NCI-H460 (cell line): Measurements from ENCODE around the gene KRT86. TPM values are rescaled to one million over a fixed set of nuclear protein-coding genes. Genes with fewer than 3 reads are reported as not detected.
A peak's percentile ranks its signal among the peaks of the same experiment; 100 is the strongest.
"Not testable (repeated sequence)": the region's sequence is repeated elsewhere in the genome, so short reads cannot be mapped to it uniquely, and the experiment has no call there.

Experiments
- DNase-seq: peaks from one replicate; pipeline ENCODE4 v3.0.0-alpha.2; 2016; ENCODE audit warnings: low read depth; ENCODE audit errors: extremely low read depth
- total RNA-seq: library from RNA; depleted of rRNA; stranded (reverse); fragments of >200 nt; shearing (Covaris generic); gene quantifications from 2 replicates; pipeline ENCODE4 v1.2.3, GENCODE V29; 2014

Gene KRT86
- total RNA-seq, 1 experiment from 2014 or later = 0.92 TPM

DNA sequence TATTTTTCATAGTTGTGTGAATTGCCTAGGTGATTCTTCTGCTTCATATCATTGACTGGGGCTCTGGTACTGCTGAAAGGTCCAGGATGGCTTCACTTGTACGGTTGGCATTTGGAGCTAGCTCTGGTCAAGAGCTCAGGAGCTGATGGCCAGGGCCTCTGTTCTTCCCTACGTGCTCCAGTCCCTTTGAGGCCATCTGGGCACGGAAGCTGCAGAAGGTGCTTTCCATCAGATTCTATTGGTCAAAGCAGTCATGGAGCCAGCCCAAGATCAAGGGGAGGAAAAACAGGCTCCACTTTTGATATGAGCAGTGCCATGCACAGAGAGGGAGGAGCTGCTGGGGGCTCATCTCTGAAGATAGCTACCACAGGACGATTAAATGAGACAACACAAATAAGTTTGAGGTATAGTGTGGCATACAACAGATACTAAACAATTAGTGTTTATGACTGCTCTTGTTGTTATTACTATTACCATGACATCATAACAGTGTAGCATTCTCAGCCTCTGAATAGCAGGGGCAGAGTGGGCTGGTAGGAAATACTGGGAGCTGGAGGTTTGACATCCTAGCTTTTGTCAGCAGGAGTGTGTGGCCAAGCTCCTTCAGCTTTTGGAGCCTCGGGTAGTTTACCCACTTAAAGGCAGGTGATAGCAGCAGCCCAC lies 36.3 kb downstream of the KRT86 start:
- no peak for DNase-seq

DNA sequence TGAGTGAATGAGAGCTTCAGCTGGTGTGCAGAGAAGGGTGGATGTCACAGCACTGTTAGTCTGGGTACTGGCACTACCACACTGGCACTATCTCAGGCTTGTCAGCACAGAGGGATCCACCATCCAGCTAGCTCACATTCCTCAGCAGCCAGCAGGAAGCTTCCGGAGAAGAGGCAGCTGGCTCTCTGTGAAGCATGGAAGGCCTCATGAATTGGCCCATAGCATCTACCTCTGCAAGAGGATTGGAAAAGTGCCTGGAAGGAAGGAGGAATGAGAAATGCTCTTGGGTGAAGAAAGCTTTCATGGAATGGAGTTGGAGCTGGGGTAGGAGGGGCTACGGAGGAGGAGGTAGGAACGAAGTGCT lies 36.8 kb downstream of the KRT86 start:
- no peak for DNase-seq

DNA sequence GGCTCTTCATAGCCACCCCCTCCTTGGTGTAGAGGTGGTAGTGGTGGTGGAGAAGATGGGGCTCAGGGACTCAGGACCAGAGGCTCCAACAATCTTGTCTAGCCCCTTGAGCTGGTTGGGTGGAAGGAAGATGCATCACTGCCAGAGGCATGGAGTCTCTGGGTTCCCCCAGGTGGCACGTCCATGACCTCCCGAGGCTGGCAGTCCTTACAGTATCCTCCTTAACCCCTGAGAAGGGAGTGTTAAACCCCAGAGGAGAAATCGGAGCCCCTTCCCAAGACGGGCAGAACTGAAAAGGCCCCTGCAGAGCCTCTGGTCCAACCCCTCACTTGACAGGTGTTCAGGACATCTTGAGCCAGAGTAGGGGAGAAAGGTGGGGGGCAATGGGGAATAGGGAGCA lies 37.6 kb downstream of the KRT86 start:
- DNase-seq = no peak

- no peak for DNase-seq
These were observed 39.0 kb downstream of the KRT86 start for GRCh38 chr12:52313461-52313860.

GRCh38 chr12:52313926-52314325 lies 39.5 kb downstream of the KRT86 start:
- DNase-seq = no peak

- DNase-seq = no peak
These were observed 40.1 kb downstream of the KRT86 start for GRCh38 chr12:52314511-52314910.

DNA sequence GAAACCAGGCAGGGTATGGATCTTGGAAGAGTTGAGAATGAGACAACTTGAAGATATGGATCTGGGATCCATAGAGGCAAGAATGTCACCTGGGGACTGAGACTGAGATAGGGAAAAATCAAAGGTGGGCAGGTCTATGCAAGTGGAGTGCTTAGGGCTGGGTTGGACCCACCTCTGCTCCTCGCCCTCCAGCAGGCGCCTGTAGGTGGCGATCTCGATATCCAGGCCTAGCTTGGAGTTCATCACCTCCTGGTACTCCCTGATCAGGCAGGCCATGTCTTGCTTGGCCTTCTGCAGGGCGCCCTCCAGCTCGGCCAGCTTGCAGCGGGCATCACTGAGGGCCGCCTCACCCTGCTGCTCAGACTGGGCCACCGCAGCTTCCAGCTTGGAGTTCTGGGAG lies 41.3 kb downstream of the KRT86 start:
- DNase-seq = not testable (repeated sequence)

- DNase-seq = no peak
These were observed 41.8 kb downstream of the KRT86 start for GRCh38 chr12:52316290-52316689.

GRCh38 chr12:52316701-52317100 lies 42.3 kb downstream of the KRT86 start:
- no peak for DNase-seq

DNA sequence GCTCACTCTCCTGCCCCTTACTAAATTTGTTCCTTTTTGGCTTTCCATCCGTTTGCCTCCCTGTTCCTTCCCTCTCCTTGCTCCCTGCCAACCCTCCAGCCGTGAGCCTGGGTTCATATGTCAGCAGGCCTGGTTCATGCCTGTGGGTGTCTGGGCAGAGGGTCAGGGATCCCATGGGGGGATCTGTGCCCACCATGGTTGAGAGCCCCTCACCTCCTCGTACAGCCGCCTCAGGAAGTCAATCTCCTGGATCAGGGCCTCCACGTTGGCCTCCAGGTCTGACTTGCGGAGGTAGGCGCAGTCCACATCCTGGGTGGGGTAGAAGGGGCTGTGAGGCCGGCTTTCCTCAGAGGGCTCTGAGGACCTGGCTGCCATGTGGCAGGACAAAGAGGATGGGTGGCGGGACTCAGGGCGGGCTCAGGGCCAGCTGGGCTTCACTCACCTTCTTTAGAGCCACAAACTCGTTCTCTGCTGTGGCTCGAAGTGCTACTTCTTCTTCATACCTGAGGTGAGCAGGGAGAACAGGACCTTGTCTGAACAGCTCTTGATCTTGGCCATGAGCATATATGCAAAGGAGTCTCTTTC lies 43.1 kb downstream of the KRT86 start:
- DNase-seq = no peak

DNA sequence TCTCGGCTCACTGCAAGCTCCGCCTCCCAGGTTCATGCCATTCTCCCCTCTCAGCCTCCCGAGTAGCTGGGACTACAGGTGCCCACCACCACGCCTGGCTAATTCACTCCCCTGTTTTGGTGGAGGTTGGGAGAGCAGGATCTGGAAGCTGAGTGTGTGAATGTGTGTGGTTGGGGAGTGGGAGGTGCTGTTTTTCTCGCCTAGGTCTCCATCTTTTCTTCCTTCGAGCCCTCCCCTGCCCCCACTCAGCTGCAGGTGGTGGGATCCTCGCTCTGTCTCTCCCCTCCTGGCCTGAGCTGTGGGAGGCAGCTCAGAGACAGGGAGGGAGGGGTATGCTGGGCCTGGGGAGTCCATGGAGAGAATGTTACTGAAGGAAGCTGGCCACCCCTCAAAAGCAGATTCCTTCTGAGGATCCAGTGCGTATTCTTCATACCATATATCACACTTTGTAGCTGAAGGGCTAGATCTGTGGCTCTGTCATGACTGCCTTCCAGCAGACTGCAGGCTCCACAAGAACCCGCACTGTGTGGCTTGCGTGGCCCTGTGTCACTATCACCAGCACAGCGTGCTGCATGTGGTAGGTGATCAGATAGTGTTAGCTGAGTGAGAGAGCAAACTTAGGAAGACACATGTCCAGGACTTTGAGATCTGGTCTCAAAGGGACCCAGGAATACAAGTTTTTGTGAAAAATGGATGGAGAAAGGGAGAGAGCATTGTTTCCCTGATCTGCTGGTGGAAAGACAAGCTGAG lies 44.0 kb downstream of the KRT86 start:
- no peak for DNase-seq

- peak; percentile 23 for DNase-seq
These were observed 44.7 kb downstream of the KRT86 start for GRCh38 chr12:52319097-52319496.

- no peak for DNase-seq
These were observed 46.4 kb downstream of the KRT86 start, which contains the start of gene KRT83 for GRCh38 chr12:52320784-52321400. KRT83 (minus strand) TSS chr12:52321398; CDS start chr12:52321335, 63 bp downstream.

DNA sequence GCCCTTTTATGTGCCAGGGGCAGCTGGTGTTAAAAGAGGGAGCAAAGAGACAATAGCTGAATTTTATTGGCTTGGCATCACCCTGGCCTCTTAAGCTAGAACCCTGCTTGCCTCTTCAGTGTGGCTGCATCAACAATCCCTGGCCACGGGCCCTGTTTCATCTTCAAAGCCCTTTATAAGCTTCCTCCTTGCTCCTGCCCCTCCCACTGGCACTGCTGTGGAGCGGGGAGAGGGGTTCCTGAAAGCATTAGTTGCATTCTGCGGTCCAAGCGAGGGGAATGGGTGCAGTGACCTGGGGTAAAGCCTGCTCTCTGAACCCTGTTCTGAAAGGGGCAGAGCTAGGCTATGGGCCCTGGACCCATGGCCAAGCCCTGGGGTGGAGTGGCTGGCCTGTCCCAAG lies 47.0 kb downstream of the KRT86 start:
- no peak for DNase-seq

- no peak for DNase-seq
These were observed 47.6 kb downstream of the KRT86 start for GRCh38 chr12:52322069-52322468.

- no peak for DNase-seq
These were observed 48.6 kb downstream of the KRT86 start for GRCh38 chr12:52323001-52323400.

DNA sequence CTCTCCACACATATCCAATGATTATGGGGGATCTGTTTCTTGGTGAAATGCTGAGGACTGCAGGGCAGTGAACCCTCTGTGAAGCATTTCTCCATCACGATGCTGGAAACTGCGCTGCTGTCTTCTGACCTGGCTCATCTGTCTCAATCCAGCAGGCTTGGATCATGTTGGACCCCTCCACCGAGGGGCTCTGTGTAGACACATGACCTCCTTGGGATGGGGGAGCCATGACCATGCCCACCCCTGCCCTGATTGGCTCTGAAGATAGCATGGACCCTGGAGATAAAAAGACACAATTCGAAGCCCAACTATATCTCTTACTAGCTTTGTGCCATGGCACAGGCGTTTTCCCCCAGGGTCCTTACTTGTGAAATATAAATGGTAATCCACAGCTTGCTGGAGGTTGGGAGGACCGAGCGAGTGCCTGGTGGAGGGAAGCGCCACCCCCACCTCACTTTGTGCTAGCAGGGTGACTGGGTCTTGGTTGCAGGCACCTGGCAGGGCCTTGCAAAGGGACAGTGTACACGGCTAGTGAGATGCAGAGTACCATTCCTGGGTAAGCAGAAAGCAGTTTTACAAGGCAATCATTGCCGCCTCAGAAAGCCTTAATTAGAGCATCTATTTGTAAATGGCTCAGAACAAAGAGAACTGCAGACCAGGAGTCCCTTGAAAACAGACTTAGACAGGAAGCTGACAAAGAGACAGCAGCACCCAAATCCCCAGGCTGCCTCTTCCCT lies 49.1 kb downstream of the KRT86 start:
- no peak for DNase-seq

DNA sequence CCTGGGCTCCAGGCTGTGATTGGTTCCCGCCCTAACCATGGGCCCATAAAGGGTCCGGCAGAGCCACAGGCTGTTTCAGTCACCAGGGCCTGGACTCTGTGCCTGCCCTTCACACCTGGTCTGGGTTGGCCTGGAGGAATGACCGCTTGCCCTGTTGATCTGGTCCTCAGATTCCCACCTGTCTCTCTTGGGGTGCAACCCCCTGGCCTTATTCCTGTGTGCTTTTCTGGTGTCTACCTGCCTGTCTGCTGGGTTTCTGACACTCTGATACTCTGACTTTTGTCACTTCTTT lies 49.7 kb downstream of the KRT86 start:
- no peak for DNase-seq

DNA sequence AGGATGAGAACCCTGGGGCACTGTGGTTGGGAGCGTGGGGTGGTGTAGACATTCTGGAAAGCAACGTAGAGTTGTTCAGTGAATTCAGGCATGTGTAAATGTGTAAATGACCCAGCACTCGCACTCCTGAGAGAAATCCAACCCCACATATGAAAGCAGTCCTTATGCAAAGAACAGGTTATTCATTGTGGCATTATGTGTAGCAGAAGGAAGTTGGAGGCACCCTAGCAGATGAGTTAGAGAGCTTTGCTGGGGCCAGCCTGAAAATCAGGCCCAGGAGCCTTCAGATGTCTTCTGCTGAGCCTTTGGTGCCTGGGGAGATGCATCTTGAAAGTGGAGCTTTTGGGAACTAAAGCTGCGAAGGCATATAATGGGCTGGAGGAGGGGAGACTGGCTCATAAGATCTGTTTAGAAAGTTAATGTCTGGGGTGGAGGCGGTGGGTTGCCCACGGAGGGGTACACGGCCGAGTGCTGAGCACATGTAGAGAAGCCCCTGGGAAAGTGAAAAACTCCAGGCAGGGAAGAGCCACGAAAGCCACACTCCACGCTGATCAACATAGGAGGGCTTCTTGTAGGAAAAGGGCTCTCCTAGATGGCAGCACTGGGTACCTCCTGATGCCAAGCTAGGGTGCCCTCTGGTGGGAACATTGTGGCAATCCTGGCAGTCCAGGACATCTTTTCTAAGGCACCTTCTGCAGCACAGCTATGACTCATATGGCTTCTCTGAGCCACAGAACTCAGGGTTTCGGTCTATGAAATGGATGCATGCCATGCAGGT lies 52.8 kb downstream of the KRT86 start:
- peak; percentile 97 for DNase-seq

GRCh38 chr12:52327830-52328500 lies 53.5 kb downstream of the KRT86 start:
- DNase-seq = no peak
